Measurements from ENCODE around the gene SSTR3.

SSTR3 gene

GRCh38 chr22:37163575-37164504 lies 48.4 kb downstream of the SSTR3 start:
- no peak for DNase-seq

- DNase-seq, result no peak
Observed at GRCh38 chr22:37163096-37163489, 49.2 kb downstream of the SSTR3 start.

- peak; percentile 46 for DNase-seq
Observed at GRCh38 chr22:37162221-37163095, 49.8 kb downstream of the SSTR3 start.

GRCh38 chr22:37161443-37161842 lies 50.8 kb downstream of the SSTR3 start:
- DNase-seq, result no peak

- DNase-seq, result no peak
Observed at GRCh38 chr22:37160027-37160426, 52.2 kb downstream of the SSTR3 start.

GRCh38 chr22:37158963-37159290 lies 53.4 kb downstream of the SSTR3 start:
- DNase-seq, result no peak

GRCh38 chr22:37157516-37158285 lies 54.6 kb downstream of the SSTR3 start:
- DNase-seq, result no peak

GRCh38 chr22:37156686-37157435 lies 55.4 kb downstream of the SSTR3 start:
- no peak for DNase-seq

GRCh38 chr22:37155971-37156370 lies 56.3 kb downstream of the SSTR3 start:
- DNase-seq, result no peak

GRCh38 chr22:37154925-37155712 lies 57.2 kb downstream of the SSTR3 start:
- no peak for DNase-seq

Data from inflammatory macrophage treated with lipopolysaccharide for 4 hours (primary cell).